Activated CD4-positive, alpha-beta memory T cell treated with anti-CD3 and anti-CD28 coated beads, Interleukin-2, amount 10 ng/mL, durations not matched to agents 7 days and 5 days (primary cell): Measurements from ENCODE around the gene B4GALNT1. TPM values are rescaled to one million over a fixed set of nuclear protein-coding genes. Genes with fewer than 3 reads are reported as not detected.
A peak's percentile ranks its signal among the peaks of the same experiment; 100 is the strongest.
"Not testable (repeated sequence)": the region's sequence is repeated elsewhere in the genome, so short reads cannot be mapped to it uniquely, and the experiment has no call there.

ENCODE experiments used
- CTCF ChIA-PET: fragments of 350-600 bp; sonication (Branson Sonifier 250); formaldehyde crosslinking; loops from one replicate; lab custom pipeline; 2021; ENCODE audit warnings: antibody characterized with exemption, inconsistent platforms; lab: Charles Lee
- POLR2A ChIA-PET: fragments of 350-600 bp; sonication (Branson Sonifier 250); formaldehyde crosslinking; loops from one replicate; lab custom pipeline; 2021; ENCODE audit warnings: antibody characterized with exemption; lab: Charles Lee
- DNase-seq: peaks from one replicate; pipeline ENCODE4 v3.0.0-alpha.2; 2020
- H3K27ac Mint-ChIP-seq: one replicate; pipeline ENCODE4 v1.8.0; 2021; ENCODE audit warnings: mild to moderate bottlenecking, mixed read lengths
- H3K27me3 Mint-ChIP-seq: one replicate; pipeline ENCODE4 v1.8.0; 2021; ENCODE audit warnings: mixed read lengths
- H3K36me3 Mint-ChIP-seq: one replicate; pipeline ENCODE4 v1.8.0; 2021; ENCODE audit warnings: low read depth, mixed read lengths
- H3K4me1 Mint-ChIP-seq: one replicate; pipeline ENCODE4 v1.8.0; 2021; ENCODE audit warnings: mixed read lengths
- H3K4me3 Mint-ChIP-seq: one replicate; pipeline ENCODE4 v1.8.0; 2021; ENCODE audit warnings: mild to moderate bottlenecking, mixed read lengths
- H3K9me3 Mint-ChIP-seq: one replicate; pipeline ENCODE4 v1.8.0; 2021; ENCODE audit warnings: mixed read lengths
- total RNA-seq, 2 experiments: library from RNA; stranded (reverse); gene quantifications; one replicate each; pipeline ENCODE4 v1.2.3, GENCODE V29; 2021

B4GALNT1 gene
- 1 to 10 TPM; 1.4 to 1.8 TPM for total RNA-seq

DNA sequence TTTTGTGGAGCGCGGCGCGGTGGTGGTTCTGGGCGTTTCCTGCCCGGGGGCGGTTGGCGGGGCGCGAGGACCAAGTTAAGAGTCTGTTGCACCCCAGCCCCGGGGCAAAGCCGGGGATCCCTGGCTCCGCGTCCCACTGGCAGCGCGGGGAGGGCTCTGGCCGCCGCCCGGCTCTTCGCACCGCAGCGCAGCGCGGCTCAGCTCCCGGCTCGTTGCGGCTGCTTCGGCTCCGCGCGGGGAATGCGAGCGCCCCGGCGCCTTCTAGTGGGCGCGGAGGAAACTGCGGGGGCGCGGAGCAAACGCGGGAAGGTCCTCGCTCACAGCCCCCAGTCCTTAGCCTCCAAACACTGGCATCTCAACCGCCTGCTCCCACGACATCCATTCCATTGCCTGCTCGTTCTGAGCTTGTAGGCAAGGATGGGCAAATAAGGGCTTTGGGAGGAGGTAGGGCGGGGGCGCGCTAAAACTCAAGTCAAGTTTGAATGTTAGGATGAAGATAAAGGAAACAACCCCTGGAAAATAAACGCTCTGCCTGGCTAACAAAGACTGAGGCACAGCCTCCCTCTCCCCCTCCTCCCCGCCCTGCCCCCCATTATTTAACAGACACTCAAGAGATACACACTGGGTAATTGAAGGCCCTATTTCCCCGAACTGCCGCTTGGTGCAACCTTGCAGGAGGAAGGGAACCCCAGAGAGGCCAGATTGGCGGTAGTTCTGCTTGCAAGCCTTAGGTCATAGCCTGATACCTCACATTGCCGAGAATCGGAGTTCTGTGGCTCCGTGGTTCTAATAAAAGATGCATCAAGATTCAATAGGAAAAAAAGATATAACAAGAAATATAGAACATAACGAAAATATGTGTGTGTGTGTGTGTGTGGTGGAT, at the start of gene B4GALNT1:
Gene B4GALNT1 (minus strand): TSS at position 244 of the 883 bp plus-strand sequence. CDS start 1,069 bp downstream, outside the sequence.
- Mint-ChIP-seq H3K9me3 (no peaks in the 10 kb centered on the region), H3K4me1 (peaks cover 13% of the 10 kb centered on the region), H3K27me3 (peaks cover 56% of the 10 kb centered on the region), H3K27ac (no peak within 1 kb of the TSS), H3K36me3 (no peaks in the 10 kb centered on the region), H3K4me3 (peak within 1 kb of the TSS; percentile 63)
- CTCF ChIA-PET = interaction anchor here (0.6 to 5.3 kb wide), 10 partner anchors 10 to 174 kb away, joined by 3 to 47 read pairs (median 5); partner anchors contain the start of gene OS9
- peak; percentile 71 for DNase-seq
- POLR2A ChIA-PET = interaction anchor here (0.6 kb wide), 1 partner anchor 61 kb away, joined by 3 read pairs; the partner anchor contains the start of gene OS9

DNA sequence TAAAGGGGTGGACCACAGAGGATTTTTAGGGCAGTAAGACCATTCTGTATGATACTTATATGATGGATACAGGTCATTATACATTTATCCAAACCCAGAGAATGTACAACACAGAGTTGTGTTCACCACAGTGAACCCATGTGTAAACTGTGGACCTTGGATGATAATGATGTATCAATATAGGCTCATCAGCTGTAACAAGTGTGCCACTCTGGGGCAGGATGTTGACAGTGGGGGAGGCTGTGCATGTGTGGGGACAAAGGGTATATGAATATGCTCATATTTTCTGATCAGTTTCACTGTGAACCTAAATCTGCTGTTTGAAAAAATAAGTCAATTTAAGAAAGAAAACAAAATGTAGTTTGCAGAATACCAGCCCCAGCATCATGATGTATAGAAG, 46.7 kb upstream of the B4GALNT1 start:
- no peaks in the 10 kb centered on the region for H3K4me1 Mint-ChIP-seq
- no peak overlapping the region for H3K27ac Mint-ChIP-seq
- no peaks in the 10 kb centered on the region for H3K36me3 Mint-ChIP-seq
- H3K9me3 Mint-ChIP-seq = no peaks in the 10 kb centered on the region
- DNase-seq = no peak
- POLR2A ChIA-PET = no interaction called here
- no peak overlapping the region for H3K4me3 Mint-ChIP-seq
- CTCF ChIA-PET = interaction anchor here (1.1 kb wide), 1 partner anchor 14 kb away, joined by 3 read pairs; the partner anchor contains the start of gene OS9
- H3K27me3 Mint-ChIP-seq = peaks cover 19% of the 10 kb centered on the region

GRCh38 chr12:57677947-57678346, 44.9 kb upstream of the B4GALNT1 start:
- POLR2A ChIA-PET, H3K27ac Mint-ChIP-seq, H3K9me3 Mint-ChIP-seq, H3K36me3 Mint-ChIP-seq, DNase-seq, H3K4me1 Mint-ChIP-seq, H3K4me3 Mint-ChIP-seq, CTCF ChIA-PET: not testable (repeated sequence)
- peaks cover 12% of the 10 kb centered on the region for H3K27me3 Mint-ChIP-seq

DNA sequence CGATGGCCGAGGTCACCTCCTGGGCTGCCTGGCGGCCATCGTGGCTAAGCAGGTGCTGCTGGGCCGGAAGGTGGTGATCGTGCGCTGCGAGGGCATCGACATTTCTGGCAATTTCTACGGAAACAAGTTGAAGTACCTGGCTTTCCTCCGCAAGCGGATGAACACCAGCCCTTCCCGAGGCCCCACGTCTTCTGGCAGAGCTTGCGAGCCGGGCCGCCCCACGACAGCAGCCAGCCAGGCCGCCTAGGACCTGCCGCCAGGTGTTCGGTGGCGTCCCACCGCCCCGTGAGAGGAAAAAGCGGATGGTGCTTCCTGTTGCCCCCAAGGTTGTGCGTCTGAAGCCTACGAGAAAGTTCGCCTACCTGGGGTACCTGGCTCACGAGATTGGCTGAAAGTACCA, 41.7 kb upstream of the B4GALNT1 start:
- Mint-ChIP-seq H3K27me3 (peaks cover 9% of the 10 kb centered on the region), H3K27ac (no peak overlapping the region), H3K4me3 (no peak overlapping the region), H3K9me3 (no peaks in the 10 kb centered on the region), H3K4me1 (no peaks in the 10 kb centered on the region), H3K36me3 (no peaks in the 10 kb centered on the region)
- DNase-seq = no peak
- ChIA-PET CTCF (no interaction called here), POLR2A (no interaction called here)

- no peak for DNase-seq
- H3K27ac Mint-ChIP-seq = no peak overlapping the region
- no peaks in the 10 kb centered on the region for H3K9me3 Mint-ChIP-seq
- H3K4me1 Mint-ChIP-seq = no peaks in the 10 kb centered on the region
- CTCF ChIA-PET = no interaction called here
- POLR2A ChIA-PET = no interaction called here
- no peak overlapping the region for H3K4me3 Mint-ChIP-seq
- peaks cover 7% of the 10 kb centered on the region for H3K27me3 Mint-ChIP-seq
- H3K36me3 Mint-ChIP-seq = no peaks in the 10 kb centered on the region
These were observed 39.8 kb upstream of the B4GALNT1 start for GRCh38 chr12:57672801-57673200.

DNA sequence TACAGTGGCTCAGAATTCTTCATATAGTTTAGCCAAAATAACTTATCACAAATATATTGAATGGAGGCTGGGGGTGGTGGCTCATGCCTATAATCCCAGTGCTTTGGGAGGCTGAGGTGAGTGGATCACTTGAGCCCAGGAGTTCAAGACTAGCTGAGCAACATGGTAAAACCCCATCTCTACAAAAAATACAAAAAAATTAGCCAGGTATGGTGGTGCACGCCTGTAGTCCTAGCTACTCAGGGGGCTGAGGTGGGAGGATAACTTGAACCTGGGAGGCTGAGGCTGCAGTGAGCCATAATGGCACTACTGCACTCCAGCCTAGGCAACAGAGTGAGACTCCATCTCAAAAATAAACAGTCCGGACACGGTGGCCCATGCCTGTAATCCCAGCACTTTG, 38.8 kb upstream of the B4GALNT1 start:
- H3K4me1 Mint-ChIP-seq, H3K27me3 Mint-ChIP-seq, H3K9me3 Mint-ChIP-seq, H3K4me3 Mint-ChIP-seq, CTCF ChIA-PET, H3K27ac Mint-ChIP-seq, H3K36me3 Mint-ChIP-seq, DNase-seq: not testable (repeated sequence)
- POLR2A ChIA-PET = interaction anchor here (0.7 kb wide), 1 partner anchor 10 kb away, joined by 3 read pairs; no protein-coding TSS in a partner anchor

DNA sequence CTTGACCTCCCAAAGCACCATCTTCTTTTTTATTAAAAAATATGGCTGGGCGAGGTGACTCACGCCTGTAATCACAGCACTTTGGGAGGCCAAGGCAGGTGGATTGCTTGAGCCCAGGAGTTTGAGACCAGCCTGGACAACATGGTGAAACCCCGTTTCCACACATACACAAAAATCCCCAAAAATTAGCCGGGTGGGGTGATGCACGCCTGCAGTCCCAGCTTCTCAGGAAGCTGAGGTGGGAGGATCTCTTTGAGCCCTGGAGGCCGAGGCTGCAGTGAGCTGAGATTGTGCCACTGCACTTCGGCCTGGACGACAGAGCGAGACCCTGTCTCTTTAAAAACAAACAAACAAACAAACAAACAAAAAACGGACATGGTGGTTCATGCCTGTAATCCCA, 36.7 kb upstream of the B4GALNT1 start:
- DNase-seq, H3K27ac Mint-ChIP-seq, H3K4me3 Mint-ChIP-seq, H3K9me3 Mint-ChIP-seq, H3K36me3 Mint-ChIP-seq, H3K4me1 Mint-ChIP-seq, H3K27me3 Mint-ChIP-seq, CTCF ChIA-PET, POLR2A ChIA-PET: not testable (repeated sequence)

GRCh38 chr12:57666897-57667296, 33.9 kb upstream of the B4GALNT1 start:
- DNase-seq = no peak
- Mint-ChIP-seq H3K36me3 (no peaks in the 10 kb centered on the region), H3K4me1 (no peaks in the 10 kb centered on the region), H3K4me3 (no peak overlapping the region), H3K27ac (no peak overlapping the region), H3K27me3 (peaks cover 5% of the 10 kb centered on the region), H3K9me3 (no peaks in the 10 kb centered on the region)
- ChIA-PET POLR2A (no interaction called here), CTCF (no interaction called here)

GRCh38 chr12:57665066-57665820, 32.2 kb upstream of the B4GALNT1 start:
- H3K27ac Mint-ChIP-seq, H3K27me3 Mint-ChIP-seq, DNase-seq, H3K36me3 Mint-ChIP-seq, H3K4me1 Mint-ChIP-seq, H3K9me3 Mint-ChIP-seq, H3K4me3 Mint-ChIP-seq, POLR2A ChIA-PET, CTCF ChIA-PET: not testable (repeated sequence)

DNA sequence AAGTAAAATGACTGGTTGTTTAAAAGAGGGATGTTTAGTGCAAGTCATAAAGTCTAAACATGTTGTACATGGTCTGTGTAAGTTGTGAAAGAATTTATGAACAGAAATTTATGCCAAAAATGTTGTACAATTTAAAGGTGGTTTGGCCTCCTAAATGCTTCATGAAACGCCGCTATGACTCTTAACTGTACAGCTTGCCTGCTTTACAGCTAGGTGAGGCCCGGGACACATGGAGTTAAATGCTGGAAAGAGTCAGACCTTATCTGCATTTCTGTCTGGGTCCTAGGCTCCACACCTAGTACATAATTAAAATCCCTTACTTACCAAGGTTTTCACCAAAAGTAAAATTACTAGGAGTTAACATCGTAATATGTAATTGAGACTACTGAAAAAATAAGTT, 28.4 kb upstream of the B4GALNT1 start:
- POLR2A ChIA-PET = no interaction called here

DNA sequence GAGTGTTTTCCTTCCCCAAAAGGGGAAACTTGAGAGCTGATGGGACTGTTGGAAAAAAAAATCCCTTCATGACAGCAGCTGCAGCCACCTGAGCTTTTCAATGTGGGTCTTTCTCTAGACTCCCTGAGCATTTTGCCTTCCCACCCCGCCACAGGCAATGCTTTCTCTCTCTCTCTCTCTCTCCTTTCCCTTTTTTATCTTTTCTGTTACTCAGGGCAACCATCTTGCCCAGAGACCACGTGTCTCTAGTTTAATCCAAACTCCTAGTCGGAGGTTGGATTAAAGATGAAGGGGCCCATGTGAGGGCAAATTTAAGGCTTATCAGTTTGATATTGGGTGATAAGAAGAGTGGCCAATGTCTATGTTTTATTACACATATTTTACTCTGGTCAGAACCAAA, 25.9 kb upstream of the B4GALNT1 start:
- H3K27ac Mint-ChIP-seq = no peak overlapping the region
- ChIA-PET POLR2A (no interaction called here), CTCF (no interaction called here)
- H3K27me3 Mint-ChIP-seq = peaks cover 6% of the 10 kb centered on the region
- no peak overlapping the region for H3K4me3 Mint-ChIP-seq
- H3K36me3 Mint-ChIP-seq = peaks cover 2% of the 10 kb centered on the region
- DNase-seq = no peak
- H3K4me1 Mint-ChIP-seq = no peaks in the 10 kb centered on the region
- peaks cover 11% of the 10 kb centered on the region for H3K9me3 Mint-ChIP-seq

More for the DNA sequence above, 28.4 kb upstream of the B4GALNT1 start:
- CTCF ChIA-PET = no interaction called here
- H3K9me3 Mint-ChIP-seq = peaks cover 6% of the 10 kb centered on the region
- peaks cover 3% of the 10 kb centered on the region for H3K27me3 Mint-ChIP-seq
- H3K4me3 Mint-ChIP-seq = no peak overlapping the region
- H3K27ac Mint-ChIP-seq = no peak overlapping the region
- no peak for DNase-seq
- peaks cover 2% of the 10 kb centered on the region for H3K36me3 Mint-ChIP-seq
- H3K4me1 Mint-ChIP-seq = no peaks in the 10 kb centered on the region

DNA sequence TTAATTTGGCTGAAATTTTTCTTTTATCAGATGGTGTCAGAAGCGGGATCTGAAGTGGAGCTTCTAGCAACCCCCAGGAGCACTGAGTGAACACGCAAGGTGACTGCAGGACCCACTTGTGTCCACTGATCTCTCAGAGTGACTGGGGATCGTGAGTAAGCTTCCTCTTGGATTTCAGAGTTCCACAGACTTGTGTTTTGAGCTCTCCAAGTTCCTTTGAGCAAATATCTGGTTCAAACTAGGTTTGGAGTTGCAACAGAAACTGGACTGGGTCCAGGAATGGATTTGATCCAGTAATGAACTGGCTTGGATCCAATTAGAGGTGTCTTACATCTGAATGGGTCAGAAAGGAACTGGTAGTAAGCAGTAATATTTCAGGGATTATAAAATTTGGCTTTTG, 24.7 kb upstream of the B4GALNT1 start:
- no peak overlapping the region for H3K27ac Mint-ChIP-seq
- ChIA-PET CTCF (interaction anchor here (1.1 to 1.7 kb wide), 2 partner anchors 21 to 231 kb away, joined by 3 to 4 read pairs; no protein-coding TSS in a partner anchor), POLR2A (no interaction called here)
- H3K36me3 Mint-ChIP-seq = peaks cover 2% of the 10 kb centered on the region
- H3K4me3 Mint-ChIP-seq = no peak overlapping the region
- peaks cover 6% of the 10 kb centered on the region for H3K27me3 Mint-ChIP-seq
- DNase-seq = no peak
- peaks cover 11% of the 10 kb centered on the region for H3K9me3 Mint-ChIP-seq
- H3K4me1 Mint-ChIP-seq = no peaks in the 10 kb centered on the region

- H3K27me3 Mint-ChIP-seq, H3K4me1 Mint-ChIP-seq, H3K36me3 Mint-ChIP-seq, POLR2A ChIA-PET, H3K27ac Mint-ChIP-seq, H3K4me3 Mint-ChIP-seq, H3K9me3 Mint-ChIP-seq, DNase-seq: not testable (repeated sequence)
- CTCF ChIA-PET = interaction anchor here (1.1 to 1.7 kb wide), 2 partner anchors 20 to 230 kb away, joined by 3 to 4 read pairs; no protein-coding TSS in a partner anchor
These were observed 23.4 kb upstream of the B4GALNT1 start for GRCh38 chr12:57656408-57656807.
